HG03108 (cell line): ENCODE results near the gene ERCC6.

Experiments used
- ATAC-seq: cut with Tn5 transposase; IDR thresholded peaks from one replicate; pipeline ENCODE4 v1.9.1; 2021; ENCODE audit warnings: moderate library complexity; ENCODE audit not compliant: unreplicated experiment

Gene ERCC6

GRCh38 chr10:49512121-49512809 lies 26.7 kb downstream of the ERCC6 start:
- no peak for ATAC-seq

DNA sequence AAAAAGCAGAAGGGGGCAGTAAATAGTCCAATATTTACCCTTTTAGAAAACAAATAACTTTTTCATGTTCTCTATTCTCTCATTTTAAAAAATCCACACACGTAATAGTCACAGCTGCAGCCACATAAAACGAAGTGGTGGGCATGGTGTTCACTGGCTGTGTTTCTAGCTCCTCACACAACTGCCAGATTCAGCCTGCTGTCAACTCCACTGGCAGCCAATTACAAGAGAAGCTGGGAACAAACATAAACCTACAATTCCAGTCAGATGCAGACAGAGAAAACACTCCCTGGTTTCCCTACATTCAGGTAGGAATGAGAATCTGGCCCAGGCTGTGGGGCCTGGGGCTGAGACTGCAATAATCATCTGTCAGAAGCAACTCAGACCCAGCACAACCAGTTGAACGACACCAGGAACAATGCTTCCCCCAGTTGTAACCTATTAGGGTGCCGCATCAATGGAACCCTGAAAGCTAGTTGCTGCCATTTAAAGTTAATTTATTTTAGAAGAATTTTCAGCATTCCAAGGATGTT lies 29.1 kb downstream of the ERCC6 start:
- no peak for ATAC-seq

DNA sequence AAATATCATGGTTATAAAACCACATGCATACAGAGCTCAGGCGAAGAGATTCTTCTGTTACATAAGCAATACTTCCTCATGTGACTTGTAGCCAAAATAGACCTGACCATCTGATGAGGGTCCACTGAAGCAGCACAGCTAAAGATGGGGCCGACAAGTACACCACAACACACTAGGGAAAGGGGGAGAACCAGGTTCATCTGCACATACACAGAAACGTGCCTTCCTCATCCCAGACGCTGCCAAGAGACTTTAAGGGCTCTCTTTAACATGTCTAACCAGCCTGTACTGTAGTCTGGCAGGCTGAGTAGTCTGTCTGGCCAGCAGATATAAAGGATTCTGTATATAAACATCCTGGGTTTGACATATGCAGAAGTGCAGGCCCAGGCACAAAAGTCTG lies 30.3 kb downstream of the ERCC6 start:
- ATAC-seq, result no peak

DNA sequence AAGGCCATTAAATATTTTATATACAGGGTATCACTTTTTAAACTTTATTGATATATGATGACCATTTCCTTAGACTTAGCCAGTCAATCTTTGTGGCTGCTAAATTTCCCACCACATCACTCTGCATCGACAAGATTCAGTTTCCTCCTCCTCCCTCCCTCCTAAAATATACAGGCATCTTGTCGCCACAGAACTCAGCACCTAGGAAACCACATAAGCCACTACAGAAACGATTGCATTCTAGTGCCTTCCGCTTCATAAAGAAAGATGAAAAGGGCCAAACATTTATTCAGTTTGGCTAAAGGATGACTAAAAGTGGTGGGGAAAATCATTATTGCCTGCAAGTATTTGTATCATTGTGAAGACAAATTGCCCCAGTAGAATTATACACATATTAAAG lies 30.7 kb downstream of the ERCC6 start:
- no peak for ATAC-seq

- no peak for ATAC-seq
Measured at GRCh38 chr10:49505589-49505988, 33.3 kb downstream of the ERCC6 start.

GRCh38 chr10:49505076-49505475 lies 33.8 kb downstream of the ERCC6 start:
- no peak for ATAC-seq

- ATAC-seq, result no peak
Measured at GRCh38 chr10:49504528-49504927, 34.4 kb downstream of the ERCC6 start.

GRCh38 chr10:49502358-49502757 lies 36.6 kb downstream of the ERCC6 start:
- no peak for ATAC-seq

DNA sequence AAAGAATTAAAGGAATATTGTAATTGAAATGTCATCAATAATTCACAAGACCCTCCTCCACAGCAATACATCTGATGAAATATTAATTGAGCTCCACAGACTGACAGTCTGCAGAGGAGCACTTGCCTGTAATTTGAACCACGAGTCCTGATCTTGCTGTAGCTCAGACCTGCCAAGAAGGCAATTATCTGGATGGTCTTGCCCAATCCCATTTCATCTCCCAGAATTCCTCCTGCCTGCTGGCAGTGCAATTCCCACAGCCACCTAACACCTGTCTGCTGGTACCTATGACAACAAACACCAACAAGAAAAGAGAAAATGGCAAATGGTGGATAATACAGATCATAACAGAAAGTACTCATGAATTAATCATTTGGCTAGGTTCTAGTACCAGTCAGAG lies 38.5 kb downstream of the ERCC6 start:
- ATAC-seq, result no peak

- no peak for ATAC-seq
Measured at GRCh38 chr10:49499305-49499851, 39.5 kb downstream of the ERCC6 start.

GRCh38 chr10:49498425-49498824 lies 40.5 kb downstream of the ERCC6 start:
- ATAC-seq, result no peak

GRCh38 chr10:49497358-49497757 lies 41.6 kb downstream of the ERCC6 start:
- no peak for ATAC-seq

GRCh38 chr10:49488056-49488717 lies 50.7 kb downstream of the ERCC6 start:
- no peak for ATAC-seq

- no peak for ATAC-seq
Measured at GRCh38 chr10:49486738-49487137, 52.2 kb downstream of the ERCC6 start.

DNA sequence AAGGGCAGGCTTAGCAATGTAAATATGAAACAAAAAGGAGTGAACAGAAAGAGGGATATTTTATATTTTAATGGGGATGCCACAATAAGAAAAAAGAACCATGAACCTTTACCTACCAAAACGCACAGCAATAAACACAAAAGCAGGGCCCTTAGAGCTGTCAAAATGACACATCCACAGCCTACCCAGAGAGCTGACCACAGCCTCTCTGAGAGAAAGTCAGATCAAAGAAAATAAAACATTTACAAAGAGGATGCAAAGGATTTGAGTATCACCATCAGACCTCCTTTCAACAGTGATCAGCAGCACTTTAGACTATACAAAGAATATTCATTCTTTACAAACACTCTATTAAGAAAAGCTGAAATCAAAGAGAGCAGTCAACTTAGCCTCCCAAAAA lies 52.9 kb downstream of the ERCC6 start:
- no peak for ATAC-seq

- ATAC-seq, result no peak
Measured at GRCh38 chr10:49484486-49485235, 54.3 kb downstream of the ERCC6 start.

- no peak for ATAC-seq
Measured at GRCh38 chr10:49478819-49479218, 60.1 kb downstream of the ERCC6 start.

DNA sequence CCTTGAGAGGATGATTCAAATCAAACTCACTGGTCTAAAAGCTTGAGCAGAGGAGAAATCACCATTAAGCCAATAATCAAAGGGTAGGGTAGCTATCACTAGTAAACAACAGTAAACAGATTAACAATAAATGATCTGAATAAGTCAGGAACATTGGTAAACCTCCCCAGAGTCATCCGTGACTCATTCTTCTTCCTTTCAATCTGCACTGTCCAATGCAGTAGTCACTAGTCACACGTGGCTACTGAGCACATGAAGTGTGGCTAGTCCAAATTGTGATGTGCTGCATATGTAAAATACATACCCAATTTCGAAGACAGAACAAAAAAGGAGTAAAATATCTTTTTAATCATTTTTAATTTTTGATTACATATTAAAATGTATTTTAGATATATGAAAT lies 64.0 kb downstream of the ERCC6 start:
- no peak for ATAC-seq

- ATAC-seq, result no peak
Measured at GRCh38 chr10:49471532-49471931, 67.4 kb downstream of the ERCC6 start.

GRCh38 chr10:49465736-49466135 lies 73.2 kb downstream of the ERCC6 start:
- no peak for ATAC-seq
